ENCODE data around the gene AKAP13.

The AKAP13 gene

DNA sequence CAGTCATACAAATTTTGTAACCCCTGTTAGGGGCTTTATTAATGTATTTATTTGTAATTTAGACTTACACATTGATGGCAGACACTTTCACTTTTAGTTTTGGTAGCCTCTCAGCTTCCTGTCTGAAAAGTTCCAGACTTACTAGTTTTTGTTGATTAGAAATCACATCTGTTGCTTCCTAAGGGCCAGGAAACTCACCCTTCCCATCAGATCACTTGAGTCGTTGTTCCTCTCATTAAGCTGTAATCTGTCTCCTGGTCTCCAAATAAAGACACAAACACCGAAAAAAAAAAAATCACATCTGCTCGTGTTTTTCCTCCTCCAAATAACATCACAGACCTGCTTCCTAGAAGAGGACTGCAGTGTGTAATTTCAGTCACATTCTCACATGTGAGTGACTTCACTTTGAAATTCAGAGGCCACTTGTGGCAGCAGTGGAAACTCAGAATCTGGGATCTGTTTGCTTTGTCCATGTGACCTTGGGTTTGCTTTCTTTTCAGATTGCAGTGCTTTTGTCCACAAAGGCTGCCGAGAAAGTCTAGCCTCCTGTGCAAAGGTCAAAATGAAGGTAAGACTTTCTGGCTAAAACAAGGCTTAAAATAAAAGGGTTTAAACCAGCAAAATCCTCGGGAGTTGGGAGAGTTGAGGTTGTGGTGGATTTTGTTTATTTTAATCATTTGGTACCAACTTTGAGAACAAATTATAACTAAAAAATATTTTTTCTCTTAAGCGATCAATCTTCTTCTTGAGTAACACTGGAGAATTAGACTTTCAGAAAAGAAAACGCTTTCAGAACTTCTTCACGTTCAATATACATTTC, 327.3 kb downstream of the AKAP13 start:
- Histone ChIP-seq H2AFZ (ENCODE audit: low read depth, low read length) (no peak overlapping the region), H3K4me3 (ENCODE audit: low read length) (no peak overlapping the region), H3K36me3 (ENCODE audit: insufficient read depth, low read length) (peaks cover 23% of the 10 kb centered on the region), H3K9me3 (ENCODE audit: low read length) (peaks cover 2% of the 10 kb centered on the region), H3K4me1 (ENCODE audit: insufficient read depth, low read length) (peaks cover 14% of the 10 kb centered on the region), H3K27me3 (ENCODE audit: insufficient read depth, low read length) (no peaks in the 10 kb centered on the region)

DNA sequence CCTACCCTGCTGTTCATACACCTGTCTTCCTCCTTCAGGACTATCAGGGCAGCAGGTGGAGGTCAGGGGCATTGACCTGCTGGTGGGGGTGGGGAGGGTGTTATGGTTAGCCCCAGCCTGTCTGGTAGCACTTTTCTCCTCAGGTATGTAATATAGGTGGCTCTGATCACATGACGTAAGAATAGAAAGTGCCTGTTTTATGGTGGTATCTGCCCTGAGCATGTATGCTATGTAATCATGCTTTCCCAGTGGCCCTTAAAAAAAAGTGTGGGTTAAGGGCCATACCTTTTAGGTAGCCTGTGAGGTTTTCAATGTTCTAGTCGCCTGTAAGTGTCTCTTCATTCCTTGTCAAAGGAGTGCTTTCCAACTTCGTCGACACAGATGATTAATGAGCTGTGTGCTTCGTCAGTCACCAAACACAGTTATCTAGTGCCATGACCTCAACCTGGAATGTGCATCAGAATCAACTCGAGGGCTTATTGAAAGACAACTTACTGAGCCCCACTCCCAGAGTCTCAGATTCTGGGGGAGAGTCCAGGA, 328.1 kb downstream of the AKAP13 start:
- peaks cover 2% of the 10 kb centered on the region for H3K9me3 ChIP-seq (ENCODE audit: low read length)
- H3K27me3 ChIP-seq (ENCODE audit: insufficient read depth, low read length), result no peaks in the 10 kb centered on the region
- H2AFZ ChIP-seq (ENCODE audit: low read depth, low read length), result no peak overlapping the region
- peaks cover 14% of the 10 kb centered on the region for H3K4me1 ChIP-seq (ENCODE audit: insufficient read depth, low read length)
- H3K4me3 ChIP-seq (ENCODE audit: low read length), result no peak overlapping the region
- H3K36me3 ChIP-seq (ENCODE audit: insufficient read depth, low read length), result peaks cover 28% of the 10 kb centered on the region

DNA sequence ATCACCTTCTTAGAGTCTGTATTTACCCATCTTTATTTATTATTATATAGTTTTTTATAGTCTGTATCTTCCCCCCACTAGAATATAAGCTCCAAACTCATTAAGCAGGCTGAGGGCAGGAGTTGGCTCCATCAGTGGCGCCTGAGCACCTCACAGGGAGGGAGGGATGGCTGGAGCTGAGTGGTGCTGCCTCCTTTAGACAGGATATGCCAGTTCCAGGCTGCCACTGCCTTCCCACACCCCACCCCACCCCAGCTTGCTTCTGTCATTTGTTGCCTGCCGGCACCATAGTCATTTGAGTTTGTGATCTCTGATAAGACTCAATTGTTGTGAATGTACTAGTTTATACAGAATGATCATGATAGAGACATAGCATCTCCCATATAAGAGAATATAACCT, 328.8 kb downstream of the AKAP13 start:
- peaks cover 2% of the 10 kb centered on the region for H3K9me3 ChIP-seq (ENCODE audit: low read length)
- no peak overlapping the region for H2AFZ ChIP-seq (ENCODE audit: low read depth, low read length)
- H3K4me3 ChIP-seq (ENCODE audit: low read length), result no peak overlapping the region
- H3K27me3 ChIP-seq (ENCODE audit: insufficient read depth, low read length), result no peaks in the 10 kb centered on the region
- H3K36me3 ChIP-seq (ENCODE audit: insufficient read depth, low read length), result peaks cover 28% of the 10 kb centered on the region
- peaks cover 14% of the 10 kb centered on the region for H3K4me1 ChIP-seq (ENCODE audit: insufficient read depth, low read length)

DNA sequence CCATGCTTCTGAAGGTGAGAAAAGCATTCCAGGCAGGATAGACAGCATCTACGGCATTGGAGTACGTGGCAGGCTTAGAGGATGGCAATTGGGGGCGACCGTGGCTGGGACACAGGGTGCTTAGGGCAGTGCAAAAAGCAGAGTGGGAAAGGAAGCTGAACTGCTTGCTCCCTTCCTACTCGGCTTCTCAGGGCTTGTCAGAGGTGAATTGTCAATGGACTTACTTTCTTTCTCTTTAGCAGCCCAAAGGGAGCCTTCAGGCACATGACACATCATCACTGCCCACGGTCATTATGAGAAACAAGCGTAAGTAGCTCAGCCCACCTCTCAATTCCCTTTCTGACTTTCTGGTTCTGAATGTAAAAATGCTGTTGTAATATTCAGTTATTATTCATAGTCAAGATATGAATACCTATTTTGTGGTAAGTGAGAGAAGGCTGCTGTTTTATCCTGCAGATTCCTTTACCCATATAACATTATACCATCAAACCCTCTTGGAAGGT, 330.0 kb downstream of the AKAP13 start:
- H3K36me3 ChIP-seq (ENCODE audit: insufficient read depth, low read length), result peaks cover 31% of the 10 kb centered on the region
- H3K4me3 ChIP-seq (ENCODE audit: low read length), result no peak overlapping the region
- peaks cover 14% of the 10 kb centered on the region for H3K4me1 ChIP-seq (ENCODE audit: insufficient read depth, low read length)
- no peaks in the 10 kb centered on the region for H3K27me3 ChIP-seq (ENCODE audit: insufficient read depth, low read length)
- peaks cover 2% of the 10 kb centered on the region for H3K9me3 ChIP-seq (ENCODE audit: low read length)
- H2AFZ ChIP-seq (ENCODE audit: low read depth, low read length), result no peak overlapping the region

DNA sequence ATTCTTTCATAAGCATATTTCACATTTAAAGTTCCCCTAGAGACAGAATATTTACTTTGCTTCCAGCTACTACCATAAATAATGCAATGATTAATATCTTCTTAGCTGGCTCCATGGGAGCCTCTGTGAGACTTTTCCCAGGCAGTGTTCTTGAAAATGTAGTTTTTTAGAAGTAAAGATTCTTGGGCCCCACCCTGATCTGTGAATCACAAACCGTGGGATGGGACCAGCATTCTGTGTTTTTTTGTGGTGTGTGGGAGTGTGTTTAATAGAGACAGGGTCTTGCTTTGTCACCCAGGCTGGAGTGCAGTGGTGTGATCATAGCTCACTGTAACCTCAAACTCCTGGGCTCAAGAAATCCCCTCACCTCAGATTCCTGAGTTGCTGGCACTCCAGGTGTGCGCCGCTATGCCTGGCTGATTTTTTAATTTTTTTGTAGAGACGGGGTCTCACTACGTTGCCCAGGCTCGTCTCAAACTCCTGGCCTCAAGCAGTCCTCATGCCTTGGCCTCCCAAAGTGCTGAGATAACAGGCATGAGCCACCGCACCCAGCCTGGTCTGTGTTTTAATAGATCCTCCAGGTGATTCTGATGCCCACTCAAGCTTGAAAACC, 331.3 kb downstream of the AKAP13 start:
- H3K4me1 ChIP-seq (ENCODE audit: insufficient read depth, low read length), result peaks cover 13% of the 10 kb centered on the region
- H3K27me3 ChIP-seq (ENCODE audit: insufficient read depth, low read length), result no peaks in the 10 kb centered on the region
- no peak overlapping the region for H3K4me3 ChIP-seq (ENCODE audit: low read length)
- H2AFZ ChIP-seq (ENCODE audit: low read depth, low read length), result no peak overlapping the region
- peaks cover 2% of the 10 kb centered on the region for H3K9me3 ChIP-seq (ENCODE audit: low read length)
- H3K36me3 ChIP-seq (ENCODE audit: insufficient read depth, low read length), result peaks cover 39% of the 10 kb centered on the region

DNA sequence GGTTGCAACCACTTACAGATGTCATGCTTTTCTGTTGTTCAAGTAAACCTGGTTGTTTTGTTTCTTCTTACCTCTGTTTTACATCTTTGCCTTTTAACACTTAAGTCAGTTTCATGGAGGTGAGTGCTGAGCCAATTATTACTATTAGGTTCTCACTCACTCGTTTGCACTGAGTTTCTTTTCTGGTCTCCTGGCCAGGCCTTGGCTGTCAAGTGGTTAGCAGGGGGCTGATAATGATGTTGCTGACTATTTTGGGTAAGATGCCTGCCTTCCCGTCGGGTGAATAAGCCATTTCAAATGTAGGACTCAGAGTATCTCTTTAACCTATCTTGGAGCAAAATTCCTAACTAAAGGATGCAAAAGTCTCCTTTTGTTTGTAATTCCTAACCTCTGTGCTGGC, 335.9 kb downstream of the AKAP13 start:
- Histone ChIP-seq H3K4me3 (ENCODE audit: low read length) (no peak overlapping the region), H3K36me3 (ENCODE audit: insufficient read depth, low read length) (peaks cover 70% of the 10 kb centered on the region), H3K4me1 (ENCODE audit: insufficient read depth, low read length) (no peaks in the 10 kb centered on the region), H3K27me3 (ENCODE audit: insufficient read depth, low read length) (no peaks in the 10 kb centered on the region), H3K9me3 (ENCODE audit: low read length) (peaks cover 2% of the 10 kb centered on the region), H2AFZ (ENCODE audit: low read depth, low read length) (no peak overlapping the region)

DNA sequence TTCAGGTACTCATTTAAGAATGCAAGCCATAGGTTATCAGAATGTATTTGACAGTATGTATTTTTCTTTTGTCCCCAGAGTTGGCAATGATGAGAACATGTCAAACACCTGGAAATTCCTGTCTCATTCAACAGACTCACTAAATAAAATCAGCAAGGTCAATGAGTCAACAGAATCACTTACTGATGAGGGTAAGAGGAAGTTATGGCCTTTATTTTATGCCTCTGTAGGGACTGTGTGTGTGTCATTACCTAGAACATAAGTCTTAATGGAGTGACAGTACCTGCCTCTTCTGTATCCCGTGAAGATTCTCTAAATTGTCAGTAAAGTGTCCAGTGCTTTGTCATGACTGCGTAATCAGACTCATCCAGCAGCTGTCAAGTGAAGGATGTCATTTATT, 336.8 kb downstream of the AKAP13 start:
- Histone ChIP-seq H3K4me1 (ENCODE audit: insufficient read depth, low read length) (no peaks in the 10 kb centered on the region), H2AFZ (ENCODE audit: low read depth, low read length) (no peak overlapping the region), H3K27me3 (ENCODE audit: insufficient read depth, low read length) (no peaks in the 10 kb centered on the region), H3K36me3 (ENCODE audit: insufficient read depth, low read length) (peaks cover 71% of the 10 kb centered on the region), H3K9me3 (ENCODE audit: low read length) (no peaks in the 10 kb centered on the region), H3K4me3 (ENCODE audit: low read length) (no peak overlapping the region)

DNA sequence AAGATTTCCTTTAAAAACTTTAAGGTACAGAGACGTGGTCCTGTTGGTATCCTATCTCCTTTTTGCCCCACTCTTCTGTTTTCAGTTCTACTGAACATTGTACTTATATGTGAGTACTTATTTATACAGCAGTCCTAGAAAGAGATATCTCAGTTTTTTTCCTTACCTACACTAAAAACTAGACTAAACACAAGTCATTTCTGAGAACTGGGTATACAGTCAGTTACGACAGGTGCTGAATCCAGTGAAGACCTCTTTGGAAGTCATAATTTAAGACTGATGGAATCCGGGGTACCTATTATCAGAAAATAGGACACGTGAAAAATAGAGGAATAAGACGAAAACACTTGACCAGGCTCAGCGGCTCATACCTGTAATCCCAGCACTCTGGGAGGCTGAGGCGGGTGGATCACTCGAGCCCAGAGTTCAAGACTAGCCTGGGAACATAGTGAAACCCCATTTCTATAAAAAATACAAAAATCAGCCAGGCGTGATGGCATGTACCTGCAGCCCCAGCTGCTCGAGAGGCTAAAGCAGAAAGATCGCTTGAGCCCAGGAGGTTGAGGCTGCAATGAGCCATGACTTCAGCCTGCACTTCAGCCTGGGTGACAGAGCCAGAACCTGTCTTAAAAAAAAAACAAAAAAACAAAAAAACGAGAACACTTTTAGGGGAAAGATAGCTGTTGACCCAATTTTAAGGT, 338.0 kb downstream of the AKAP13 start:
- H3K4me1 ChIP-seq (ENCODE audit: insufficient read depth, low read length), result no peaks in the 10 kb centered on the region
- H3K4me3 ChIP-seq (ENCODE audit: low read length), result no peak overlapping the region
- H2AFZ ChIP-seq (ENCODE audit: low read depth, low read length), result no peak overlapping the region
- no peaks in the 10 kb centered on the region for H3K27me3 ChIP-seq (ENCODE audit: insufficient read depth, low read length)
- H3K36me3 ChIP-seq (ENCODE audit: insufficient read depth, low read length), result peaks cover 76% of the 10 kb centered on the region
- H3K9me3 ChIP-seq (ENCODE audit: low read length), result no peaks in the 10 kb centered on the region

DNA sequence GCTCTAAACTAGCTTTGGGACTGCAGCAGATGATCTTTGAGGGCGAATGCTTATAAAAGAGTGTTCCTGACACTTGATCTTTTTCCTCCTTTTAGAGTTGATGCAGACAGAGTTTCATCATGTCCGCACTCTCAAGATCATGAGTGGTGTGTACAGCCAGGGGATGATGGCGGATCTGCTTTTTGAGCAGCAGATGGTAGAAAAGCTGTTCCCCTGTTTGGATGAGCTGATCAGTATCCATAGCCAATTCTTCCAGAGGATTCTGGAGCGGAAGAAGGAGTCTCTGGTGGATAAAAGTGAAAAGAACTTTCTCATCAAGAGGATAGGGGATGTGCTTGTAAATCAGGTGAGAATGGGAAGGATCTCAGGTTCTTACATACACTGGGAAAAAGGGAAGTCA, 338.6 kb downstream of the AKAP13 start:
- peaks cover 80% of the 10 kb centered on the region for H3K36me3 ChIP-seq (ENCODE audit: insufficient read depth, low read length)
- no peak overlapping the region for H2AFZ ChIP-seq (ENCODE audit: low read depth, low read length)
- H3K4me3 ChIP-seq (ENCODE audit: low read length), result no peak overlapping the region

DNA sequence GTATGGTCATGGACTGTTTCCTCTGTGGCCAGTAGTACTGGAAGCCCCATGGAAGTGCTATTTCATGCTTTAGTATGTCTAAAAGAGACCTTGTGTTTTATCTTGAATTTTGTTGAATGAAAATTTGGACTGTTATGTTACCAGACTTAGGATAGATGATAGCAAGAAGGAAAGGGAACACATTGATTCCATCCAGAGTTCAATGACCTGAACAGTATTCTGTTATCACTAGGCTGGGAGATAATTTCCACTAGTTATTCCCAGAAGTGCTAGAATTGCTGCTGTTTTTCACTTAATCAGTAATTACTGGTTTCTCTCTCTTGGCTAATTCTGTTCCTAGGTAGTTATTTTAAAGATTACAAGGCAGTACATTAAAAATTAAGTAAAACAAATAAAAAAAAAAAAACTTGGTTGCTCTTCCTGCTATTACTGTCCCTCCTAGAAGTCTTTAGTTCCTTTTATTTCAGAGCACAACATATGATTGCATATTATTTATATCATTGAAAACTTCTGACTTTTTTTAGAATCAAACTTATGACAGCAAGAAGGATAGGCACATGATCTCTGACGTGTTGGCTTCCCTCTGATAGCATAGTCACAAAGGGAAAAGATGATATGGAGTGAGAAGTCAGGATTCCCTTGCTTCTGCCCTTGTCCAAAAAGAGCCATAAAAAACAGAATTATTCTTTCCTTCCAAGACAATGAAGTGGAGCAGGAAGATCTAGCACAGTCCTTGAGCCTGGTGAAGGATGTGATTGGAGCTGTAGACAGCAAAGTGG, 342.2 kb downstream of the AKAP13 start:
- Histone ChIP-seq H2AFZ (ENCODE audit: low read depth, low read length) (no peak overlapping the region), H3K9me3 (ENCODE audit: low read length) (no peaks in the 10 kb centered on the region), H3K4me3 (ENCODE audit: low read length) (no peak overlapping the region), H3K27me3 (ENCODE audit: insufficient read depth, low read length) (no peaks in the 10 kb centered on the region), H3K4me1 (ENCODE audit: insufficient read depth, low read length) (no peaks in the 10 kb centered on the region), H3K36me3 (ENCODE audit: insufficient read depth, low read length) (peaks cover 94% of the 10 kb centered on the region)

More for the DNA sequence above, 338.6 kb downstream of the AKAP13 start:
- Histone ChIP-seq H3K9me3 (ENCODE audit: low read length) (no peaks in the 10 kb centered on the region), H3K27me3 (ENCODE audit: insufficient read depth, low read length) (no peaks in the 10 kb centered on the region), H3K4me1 (ENCODE audit: insufficient read depth, low read length) (no peaks in the 10 kb centered on the region)

DNA sequence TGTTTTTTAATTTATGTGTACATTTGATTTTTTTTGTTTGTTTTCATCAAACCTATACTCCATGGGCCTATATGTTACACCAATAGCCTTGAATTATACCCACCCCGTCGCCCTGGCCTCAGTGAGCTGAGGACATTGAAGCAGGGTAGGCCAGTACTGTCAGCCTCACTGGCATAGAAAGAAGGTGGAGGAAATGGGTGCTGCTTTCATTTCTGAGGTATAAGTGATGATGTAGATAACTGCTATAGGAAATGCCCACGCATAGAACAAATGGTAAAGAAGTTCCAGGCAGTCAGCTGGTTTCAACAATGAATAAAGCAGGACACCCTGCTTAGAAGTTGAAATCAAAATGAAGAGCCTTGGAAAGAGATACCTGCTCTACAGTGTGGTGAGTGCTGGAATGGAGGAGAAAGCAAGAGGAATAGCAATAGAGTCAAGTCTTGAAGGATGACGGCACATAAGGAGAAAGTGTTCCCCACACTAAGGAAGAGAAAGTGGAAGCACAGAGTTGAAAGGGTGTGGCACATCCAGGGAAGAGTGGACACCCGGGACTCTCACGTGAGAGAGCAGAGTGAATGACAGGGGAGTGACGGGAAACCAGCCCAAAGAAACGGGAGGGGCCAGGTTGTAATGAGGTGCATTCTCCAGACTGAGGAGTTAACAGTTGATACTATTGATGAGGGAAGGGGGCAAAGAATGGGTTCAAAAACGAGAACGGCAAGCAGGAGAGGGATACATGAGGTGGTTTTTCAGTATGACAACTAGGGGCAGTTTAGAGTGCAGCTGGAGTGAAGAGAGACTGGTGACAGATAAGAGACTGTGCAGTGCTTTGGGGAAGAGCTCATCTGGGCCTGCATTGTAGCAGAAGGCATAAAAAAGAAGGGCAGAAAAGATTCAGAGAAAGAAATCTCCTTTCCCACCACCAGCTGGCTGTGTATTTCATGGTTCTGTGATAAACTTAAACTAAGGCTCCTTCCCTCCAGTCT, 343.9 kb downstream of the AKAP13 start:
- H3K4me1 ChIP-seq (ENCODE audit: insufficient read depth, low read length), result no peaks in the 10 kb centered on the region
- no peak overlapping the region for H2AFZ ChIP-seq (ENCODE audit: low read depth, low read length)
- no peaks in the 10 kb centered on the region for H3K9me3 ChIP-seq (ENCODE audit: low read length)
- H3K36me3 ChIP-seq (ENCODE audit: insufficient read depth, low read length), result peaks cover 91% of the 10 kb centered on the region
- no peaks in the 10 kb centered on the region for H3K27me3 ChIP-seq (ENCODE audit: insufficient read depth, low read length)
- no peak overlapping the region for H3K4me3 ChIP-seq (ENCODE audit: low read length)

DNA sequence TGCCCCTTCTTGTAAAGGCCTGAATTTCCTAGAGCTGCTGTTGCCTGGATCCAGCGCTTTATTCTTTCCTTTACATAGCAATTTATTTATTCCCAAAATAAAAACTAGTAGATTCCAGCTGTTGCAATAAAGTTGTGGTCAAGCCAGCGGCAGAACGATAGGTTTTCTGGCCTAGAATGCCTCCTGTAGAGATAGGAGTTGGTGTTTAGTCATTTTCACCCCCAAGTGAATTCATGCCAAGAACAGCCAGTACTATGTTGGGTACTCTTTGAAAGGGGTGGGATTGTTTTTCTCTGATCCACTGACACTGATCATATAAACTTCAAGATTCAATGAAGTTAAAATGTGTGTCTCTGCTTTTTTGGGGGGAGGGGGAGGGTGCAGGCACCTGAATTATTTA, 344.6 kb downstream of the AKAP13 start:
- Histone ChIP-seq H3K27me3 (ENCODE audit: insufficient read depth, low read length) (no peaks in the 10 kb centered on the region), H3K4me3 (ENCODE audit: low read length) (no peak overlapping the region), H2AFZ (ENCODE audit: low read depth, low read length) (no peak overlapping the region), H3K36me3 (ENCODE audit: insufficient read depth, low read length) (peaks cover 86% of the 10 kb centered on the region), H3K4me1 (ENCODE audit: insufficient read depth, low read length) (no peaks in the 10 kb centered on the region), H3K9me3 (ENCODE audit: low read length) (no peaks in the 10 kb centered on the region)

Measured in neuron (in vitro differentiated cells).